ENCODE measurements around the gene CRLF1.

The CRLF1 gene

DNA sequence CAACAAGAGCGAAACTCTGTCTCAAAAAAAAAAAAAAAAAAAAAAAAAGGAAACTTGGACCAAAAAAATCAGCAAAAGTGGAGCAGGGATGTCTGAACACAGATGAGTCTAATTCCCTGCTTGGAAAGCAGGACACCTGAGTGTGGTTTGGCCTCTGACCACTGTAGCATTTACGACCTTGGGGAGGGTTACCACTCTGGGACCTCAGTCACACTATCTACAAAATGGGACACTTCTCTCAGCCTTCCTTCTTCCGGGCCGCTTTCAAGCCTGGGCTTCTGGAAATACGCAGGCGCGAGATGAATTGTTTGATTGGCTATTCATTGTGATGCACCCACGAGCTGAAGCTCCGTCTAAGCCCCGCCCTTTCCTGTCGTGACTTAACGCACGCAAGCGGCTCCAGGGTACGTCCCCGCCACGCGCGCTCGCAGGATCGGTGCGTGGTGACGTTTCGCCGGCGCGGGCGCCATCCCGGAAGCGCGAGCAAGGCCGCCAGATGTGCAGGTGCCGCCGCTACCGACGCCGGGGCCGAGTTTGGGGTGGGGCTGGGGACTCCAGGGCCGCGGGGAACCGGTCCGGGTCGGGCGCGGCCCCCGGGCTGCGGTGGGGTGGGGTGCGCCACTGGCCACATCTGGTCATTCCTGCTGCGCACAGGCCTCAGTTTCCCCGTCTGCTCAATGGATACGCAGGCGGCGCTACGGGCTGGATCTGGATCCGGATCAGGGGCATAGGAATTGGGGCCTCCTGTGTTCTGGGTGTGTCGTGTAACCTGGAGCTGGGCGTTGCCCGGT lies 49.0 kb downstream of the CRLF1 start, which contains the start of gene KXD1:
Gene KXD1, plus strand, starts transcription at position 460 of the 791 bp plus-strand sequence. CDS start 4,187 bp downstream, outside the sequence.
- peak; percentile 88 to 97 (median 95) for DNase-seq (ENCODE audit: low read depth in 3 of 3)

DNA sequence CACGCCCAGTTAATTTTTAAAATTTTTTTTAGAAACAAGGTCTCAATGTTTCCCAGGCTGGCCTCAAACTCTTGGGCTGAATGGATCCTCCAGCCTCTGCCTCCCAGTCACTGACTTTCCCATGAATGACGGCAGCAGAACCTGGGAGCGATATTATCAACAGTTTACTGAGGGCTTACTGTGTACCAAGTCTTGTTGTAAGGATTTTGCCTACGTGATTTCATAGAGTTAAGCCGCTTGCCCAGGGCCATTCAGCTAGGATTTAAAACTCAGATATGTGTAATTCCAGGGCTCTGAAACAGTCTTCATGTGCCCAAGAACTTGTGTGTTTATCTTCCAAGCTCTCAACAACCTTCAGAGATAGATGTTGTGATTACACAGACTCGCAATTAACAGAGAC lies 55.0 kb downstream of the CRLF1 start:
- no peak for DNase-seq (ENCODE audit: low read depth in 3 of 3)

DNA sequence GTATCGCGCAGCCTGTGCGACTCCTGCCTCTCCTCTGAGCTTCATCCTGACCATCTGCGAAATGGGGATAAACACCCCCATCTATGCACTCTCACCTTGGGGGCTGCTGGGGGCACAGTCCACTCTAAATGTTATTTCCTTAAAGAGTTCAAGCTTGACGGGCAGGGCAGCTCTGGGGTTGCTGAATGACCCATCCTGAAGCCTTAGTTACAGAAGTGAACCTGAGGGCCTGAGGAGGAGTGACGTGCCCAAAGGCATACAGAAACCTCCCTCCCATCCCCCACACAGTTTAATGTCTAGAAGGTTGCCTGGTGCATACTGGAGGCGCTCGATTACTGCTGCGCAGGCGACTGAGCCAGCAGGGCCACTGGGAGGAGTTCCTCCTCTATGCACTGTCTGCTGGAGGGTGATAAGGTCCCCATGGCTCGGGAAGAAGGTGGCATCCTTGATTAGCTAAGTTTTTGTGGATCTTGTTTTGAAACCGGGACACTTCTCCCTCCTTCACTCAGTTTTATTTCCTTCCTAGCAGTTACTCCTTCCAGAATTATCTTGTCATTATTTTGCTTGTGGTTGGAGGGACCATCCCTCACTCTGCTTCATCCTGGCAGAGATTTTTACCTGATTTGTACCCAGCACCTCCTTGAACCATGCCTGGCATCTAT lies 62.7 kb downstream of the CRLF1 start:
- DNase-seq (ENCODE audit: low read depth in 3 of 3): peak; percentile 28 to 54 (median 34)

Measured in stimulated activated CD4-positive, alpha-beta T cell treated with anti-CD3 and anti-CD28 coated beads, TNF-alpha, amount 100 ng/mL, for 4 hours (primary cell).